ENCODE data around the gene FAM187B.

FAM187B gene

GRCh38 chr19:35248310-35249145 is 20.0 kb upstream of the FAM187B start, which contains the start of gene LSR:
LSR (plus strand) TSS chr19:35249002; CDS start chr19:35249023, 21 bp downstream.
- peaks cover 9% of the 10 kb centered on the region for H3K4me1 ChIP-seq (ENCODE audit: control insufficient read depth, insufficient read depth, low read length)
- CTCF ChIA-PET: interaction anchor here (0.6 to 1.5 kb wide), 5 partner anchors 28 to 455 kb away, joined by 3 to 5 read pairs (median 4); no protein-coding TSS in a partner anchor
- TF ChIP-seq SCRT2 (tag by site-specific recombination; IDR thresholded peaks at IDR 0.05): peak; percentile 100
- TF ChIP-seq ZNF426 (tag by site-specific recombination; IDR thresholded peaks at IDR 0.05): no peak
- peak; percentile 99 for TF ChIP-seq ZNF335 (tag by site-specific recombination; conservative IDR thresholded peaks at IDR 0.05)
- TF ChIP-seq PATZ1 (tag by site-specific recombination; IDR thresholded peaks at IDR 0.05): peak; percentile 100
- TF ChIP-seq ZNF174 (tag by site-specific recombination; IDR thresholded peaks at IDR 0.05): no peak
- no peak; the same call in 1 of the 2 replicates for TF ChIP-seq ZNF362 (tag by site-specific recombination; IDR thresholded peaks at IDR 0.05)
- no peak for TF ChIP-seq ZNF626 (tag by site-specific recombination; IDR thresholded peaks at IDR 0.05)
- TF ChIP-seq ZNF423 (tag by site-specific recombination; IDR thresholded peaks at IDR 0.05): peak; percentile 89
- TF ChIP-seq ATF2 (tag by site-specific recombination; IDR thresholded peaks at IDR 0.05; ENCODE audit: low read depth): peak; percentile 6; the same call in 1 of the 2 replicates
- TF ChIP-seq ZFP37 (tag by site-specific recombination; IDR thresholded peaks at IDR 0.05): no peak; the same call in 1 of the 2 replicates
- peak; percentile 68 for TF ChIP-seq ZNF148 (tag by site-specific recombination; IDR thresholded peaks at IDR 0.05; ENCODE audit: borderline replicate concordance)
- TF ChIP-seq MEIS1 (CRISPR knock-in tag; IDR thresholded peaks at IDR 0.05; ENCODE audit: borderline replicate concordance): no peak
- TF ChIP-seq GLIS2 (tag by site-specific recombination; IDR thresholded peaks at IDR 0.05): peak; percentile 97
- 0 out of 2 replicates have a peak, but pooled peaks have one; percentile 9 for TF ChIP-seq ZNF548 (tag by site-specific recombination; IDR thresholded peaks at IDR 0.05)
- peak; percentile 89 for TF ChIP-seq ZNF239 (tag by site-specific recombination; IDR thresholded peaks at IDR 0.05)
- TF ChIP-seq ZNF654 (tag by site-specific recombination; IDR thresholded peaks at IDR 0.05; ENCODE audit: low read depth): no peak
- TF ChIP-seq BCL6B (tag by site-specific recombination; IDR thresholded peaks at IDR 0.05): peak; percentile 66; the same call in 1 of the 2 replicates
- TF ChIP-seq ZNF350 (tag by site-specific recombination; IDR thresholded peaks at IDR 0.05): no peak; the same call in 1 of the 2 replicates
- TF ChIP-seq ZBTB20 (tag by site-specific recombination; IDR thresholded peaks at IDR 0.05): peak; percentile 94
- TF ChIP-seq ZNF549 (tag by site-specific recombination; IDR thresholded peaks at IDR 0.05): no peak
- TF ChIP-seq ZNF488 (tag by site-specific recombination; IDR thresholded peaks at IDR 0.05): peak; percentile 72
- no peak for TF ChIP-seq SETDB1 (IDR thresholded peaks at IDR 0.05; ENCODE audit: insufficient read length, low read length)
- TF ChIP-seq ZNF112 (tag by site-specific recombination; IDR thresholded peaks at IDR 0.05): no peak
- TF ChIP-seq PRDM1 (tag by site-specific recombination; IDR thresholded peaks at IDR 0.05): no peak; the same call in none of the 2 replicates
- no peak for TF ChIP-seq ZNF311 (tag by site-specific recombination; IDR thresholded peaks at IDR 0.05; ENCODE audit: borderline replicate concordance)
- TF ChIP-seq ZNF302 (tag by site-specific recombination; IDR thresholded peaks at IDR 0.05; ENCODE audit: low read depth): no peak
- TF ChIP-seq ZBTB21 (tag by site-specific recombination; IDR thresholded peaks at IDR 0.05): peak; percentile 74; the same call in 1 of the 2 replicates
- peak; percentile 76 for TF ChIP-seq ZSCAN16 (tag by site-specific recombination; IDR thresholded peaks at IDR 0.05)

More at GRCh38 chr19:35248310-35249145, 20.0 kb upstream of the FAM187B start, which contains the start of gene LSR:
- peak within 1 kb of the TSS; percentile 98 for H3K27ac ChIP-seq (ENCODE audit: extremely low read depth, low read depth, low read length)
- peaks cover 27 to 39% of the 10 kb centered on the region in 2 experiments for H3K36me3 ChIP-seq (ENCODE audit: control insufficient read depth in 2 of 2, insufficient read depth in 1 of 2, low read length in 2 of 2)
- POLR2A ChIA-PET: interaction anchor here (0.9 to 1.0 kb wide), 2 partner anchors 10 to 107 kb away, joined by 4 read pairs; no protein-coding TSS in a partner anchor
- no peaks in the 10 kb centered on the region; the same call in 1 of the 2 replicates for H3K9me3 ChIP-seq (ENCODE audit: control insufficient read depth, insufficient read depth, low read depth, low read length)
- peak within 1 kb of the TSS; percentile 63 for H3K4me3 ChIP-seq (ENCODE audit: low read depth, low read length)
